Left renal pelvis (tissue), 4 donors: Measurements from ENCODE around the gene LMCD1. TPM values are rescaled to one million over a fixed set of nuclear protein-coding genes. Genes with fewer than 3 reads are reported as not detected.

Experiments
- DNase-seq, 4 donors: peaks; one replicate each; pipeline ENCODE4 v3.0.0-alpha.2; 2013; ENCODE audit warnings: low read depth in 4 of 4, low spot score in 3 of 4
- polyA plus RNA-seq, 4 donors: library from polyadenylated mRNA; unstranded; fragments of 120-200 nt; gene quantifications; one replicate each; pipeline ENCODE4 v1.2.1, GENCODE V29; 2013; ENCODE audit not compliant: insufficient read length in 4 of 4

LMCD1 gene
- polyA plus RNA-seq, 4 donors = 28.0 to 30.0 (median 29.4) TPM

DNA sequence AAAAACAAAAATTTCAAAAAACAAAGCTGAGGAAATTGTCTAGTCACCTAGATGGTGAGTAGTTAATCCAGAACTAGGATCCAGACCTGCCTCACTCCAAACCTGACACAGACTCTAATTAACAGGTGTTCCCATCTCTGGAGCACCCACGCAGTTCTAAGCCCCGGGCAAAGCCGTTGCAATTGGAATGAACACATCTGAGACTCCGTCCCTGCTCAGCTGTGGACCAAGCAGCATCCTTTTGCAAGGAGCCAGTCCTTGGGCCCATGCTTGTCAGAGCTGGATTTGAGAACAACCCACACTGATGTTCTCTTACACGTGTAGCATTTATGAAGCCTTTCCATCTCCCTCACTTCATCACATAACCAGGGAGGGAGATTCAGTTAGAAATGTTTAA lies 54.8 kb downstream of the LMCD1 start:
- no peak for DNase-seq

DNA sequence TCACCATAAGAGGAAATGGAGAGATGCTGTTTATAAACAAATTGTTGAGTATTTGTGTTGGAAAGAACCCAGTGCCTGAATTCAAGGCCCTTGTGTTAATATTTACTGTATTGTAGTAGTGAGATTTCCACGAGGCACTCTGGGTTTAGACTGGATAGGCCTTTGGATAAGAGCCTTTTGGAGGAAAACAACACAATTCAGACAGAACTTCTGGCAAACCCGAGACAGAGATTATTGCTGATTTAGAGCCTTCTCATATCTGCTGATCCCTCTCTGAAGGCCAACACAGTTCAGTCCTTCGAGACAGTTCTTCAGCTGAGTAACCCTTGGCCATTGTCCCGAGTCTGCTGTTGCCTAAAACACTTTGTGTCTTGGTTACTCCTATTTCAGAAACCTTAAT lies 55.7 kb downstream of the LMCD1 start:
- DNase-seq = no peak

DNA sequence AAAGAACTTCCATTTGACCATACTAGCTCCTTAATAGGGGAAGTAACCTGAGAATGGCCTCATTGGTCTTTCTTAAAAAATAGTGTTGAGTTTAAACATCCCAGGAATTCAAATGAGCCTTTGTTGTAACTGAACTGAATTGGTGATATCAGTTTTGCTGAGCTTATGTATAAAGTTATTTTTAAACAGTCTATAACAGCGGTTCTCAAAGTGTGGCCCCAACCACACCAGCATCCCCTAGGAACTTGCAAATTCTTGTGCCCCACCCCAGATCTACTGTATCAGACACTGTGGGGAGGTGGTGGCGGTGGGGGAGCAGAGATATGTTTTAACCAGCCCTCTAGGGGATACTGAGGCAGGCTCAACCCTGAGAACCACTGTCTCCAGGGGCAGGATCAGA lies 57.0 kb downstream of the LMCD1 start:
- DNase-seq = no peak

- no peak for DNase-seq
Observed at GRCh38 chr3:8559351-8559750, 57.7 kb downstream of the LMCD1 start.

DNA sequence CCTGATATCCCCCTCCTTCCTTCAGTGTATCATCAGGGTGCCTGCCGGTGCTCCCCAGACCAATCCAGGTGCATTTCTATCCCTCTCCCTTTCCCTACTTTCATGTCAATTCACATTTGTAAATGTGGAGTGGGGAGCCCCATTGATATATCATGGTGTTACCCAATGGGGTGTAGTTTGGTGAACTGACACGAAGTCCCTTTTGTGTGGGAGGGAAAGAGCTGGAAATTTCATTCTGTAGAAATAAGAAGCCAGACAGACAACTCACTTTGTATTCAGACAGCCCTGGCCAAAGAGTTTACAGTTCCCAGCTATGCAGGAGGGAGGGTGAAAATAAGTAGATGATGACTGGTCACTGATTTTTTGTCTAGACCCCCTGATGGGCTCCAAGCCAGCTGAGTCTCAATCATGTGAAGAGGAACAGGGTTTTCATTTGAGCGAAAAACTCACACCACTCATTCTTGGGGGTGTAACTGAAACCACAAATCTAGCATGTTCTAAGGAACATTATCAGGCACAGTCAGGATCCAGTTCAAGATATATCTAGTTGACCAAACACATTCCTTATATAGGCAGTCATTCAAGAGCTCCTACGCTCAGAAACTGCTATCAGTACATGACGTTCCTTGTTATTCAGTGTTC lies 58.9 kb downstream of the LMCD1 start:
- no peak for DNase-seq

DNA sequence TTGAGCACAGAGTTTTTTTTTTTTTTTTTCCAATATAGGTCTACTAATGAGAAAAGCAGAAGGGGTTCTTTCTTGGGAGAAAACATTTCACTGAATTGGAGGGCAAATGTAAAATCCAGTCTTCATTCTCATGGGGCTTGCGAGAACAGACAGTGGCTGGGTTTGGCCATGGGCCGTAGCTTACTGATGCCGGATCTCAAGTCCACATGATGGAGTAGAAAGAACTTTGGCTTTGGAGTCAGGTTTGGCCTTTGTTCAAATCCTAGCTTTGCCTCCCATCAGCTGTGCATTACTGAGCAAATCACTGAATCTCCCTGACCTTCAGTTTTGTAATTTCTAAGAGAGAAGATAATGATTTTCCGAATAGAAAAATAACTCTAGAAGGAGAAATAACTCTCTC lies 59.7 kb downstream of the LMCD1 start:
- DNase-seq = no peak

- no peak for DNase-seq
Observed at GRCh38 chr3:8562081-8562595, 60.5 kb downstream of the LMCD1 start.

DNA sequence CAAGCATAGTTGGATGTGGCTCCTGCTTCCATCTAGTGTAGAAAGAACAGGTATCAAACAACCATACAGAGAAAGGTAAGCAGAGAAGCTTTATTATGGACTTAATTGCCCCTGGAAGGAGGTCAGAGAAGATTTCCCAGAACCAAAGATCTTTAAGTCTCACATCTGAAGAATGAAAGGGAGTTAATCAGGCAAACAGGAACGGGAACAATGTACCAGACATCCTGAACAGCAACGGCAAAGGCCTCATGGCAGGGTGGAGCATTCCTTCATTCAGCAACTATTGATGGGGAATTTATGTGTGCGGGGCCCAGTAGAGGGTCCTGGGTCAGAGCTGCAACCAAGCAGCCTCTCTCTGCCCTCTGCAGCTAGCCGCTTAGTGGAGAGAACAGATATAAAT lies 61.5 kb downstream of the LMCD1 start:
- no peak for DNase-seq

GRCh38 chr3:8563597-8563996 lies 62.0 kb downstream of the LMCD1 start:
- no peak for DNase-seq

GRCh38 chr3:8565376-8565775 lies 63.8 kb downstream of the LMCD1 start:
- no peak for DNase-seq

GRCh38 chr3:8567784-8568575 lies 66.4 kb downstream of the LMCD1 start:
- no peak for DNase-seq

DNA sequence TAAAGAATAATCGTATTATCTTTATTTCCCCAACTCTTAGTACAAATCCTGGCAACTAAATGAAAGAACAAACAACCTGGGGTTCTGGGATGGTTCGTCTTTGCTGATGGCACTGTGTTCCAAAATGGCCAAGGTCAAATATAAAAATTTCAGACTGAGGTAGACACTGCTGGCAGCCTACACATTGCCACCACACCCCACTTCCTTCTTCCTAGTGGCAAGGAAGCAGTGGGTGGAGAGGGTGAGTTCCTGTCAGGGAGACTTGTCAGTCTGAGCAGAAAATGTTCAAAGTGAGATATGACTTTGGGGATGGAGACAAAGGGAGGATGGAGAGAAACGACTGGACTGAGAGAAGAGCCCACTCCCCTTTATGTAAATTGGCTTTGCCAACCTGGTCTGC lies 69.6 kb downstream of the LMCD1 start:
- DNase-seq = no peak

GRCh38 chr3:8573342-8573926 lies 71.8 kb downstream of the LMCD1 start:
- no peak for DNase-seq

DNA sequence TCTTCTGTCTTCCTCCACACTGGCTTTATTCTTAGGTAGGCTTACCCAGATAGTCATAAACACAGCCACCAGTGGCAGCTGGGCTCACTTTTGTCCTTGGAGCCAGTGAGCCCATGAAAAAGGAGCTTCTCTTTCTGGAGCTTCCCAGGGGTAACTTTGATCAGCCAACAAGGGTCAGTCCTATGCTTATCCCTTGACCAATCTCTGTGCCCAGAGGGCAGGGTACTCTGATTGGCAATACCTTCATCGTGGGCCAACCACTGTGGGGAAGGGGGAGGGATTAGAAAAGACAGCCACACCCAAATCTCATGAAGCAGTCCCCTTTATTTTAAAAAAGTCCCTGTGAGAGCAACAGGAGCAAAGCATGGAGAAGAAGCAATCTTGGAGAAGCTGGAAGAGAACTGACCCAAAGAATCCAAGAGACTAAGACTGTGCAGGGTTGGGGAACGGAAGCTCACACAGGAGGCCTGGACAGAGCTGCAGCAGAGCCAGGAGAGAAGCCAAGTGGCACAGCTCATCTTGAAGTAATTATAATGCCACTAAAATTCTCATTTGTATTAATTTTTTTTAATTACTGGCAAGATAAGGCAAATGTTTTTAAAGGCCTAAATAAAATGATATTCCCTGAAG lies 72.5 kb downstream of the LMCD1 start:
- no peak for DNase-seq

- no peak for DNase-seq
Observed at GRCh38 chr3:8574670-8575322, 73.2 kb downstream of the LMCD1 start.

- DNase-seq = no peak
Observed at GRCh38 chr3:8575364-8576104, 73.9 kb downstream of the LMCD1 start.

DNA sequence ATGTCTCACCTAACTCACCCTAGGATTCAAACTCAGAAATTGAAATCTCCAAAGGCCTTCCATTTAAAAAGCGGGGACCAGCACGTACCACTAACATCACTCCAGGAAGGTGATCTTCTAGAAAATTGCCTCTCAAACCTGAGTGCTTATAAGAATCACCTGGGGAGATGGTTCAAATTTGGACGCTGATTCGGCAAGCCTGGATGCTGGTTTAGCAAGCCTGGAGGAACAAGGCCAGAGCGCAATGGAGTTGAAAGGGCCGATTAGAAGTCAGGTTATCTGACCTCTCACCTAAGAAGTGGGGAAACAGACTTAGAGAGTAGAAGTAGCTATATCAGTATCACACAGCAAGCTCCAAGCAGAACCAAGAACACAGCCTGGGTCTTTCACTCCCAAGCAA lies 74.8 kb downstream of the LMCD1 start:
- no peak for DNase-seq

DNA sequence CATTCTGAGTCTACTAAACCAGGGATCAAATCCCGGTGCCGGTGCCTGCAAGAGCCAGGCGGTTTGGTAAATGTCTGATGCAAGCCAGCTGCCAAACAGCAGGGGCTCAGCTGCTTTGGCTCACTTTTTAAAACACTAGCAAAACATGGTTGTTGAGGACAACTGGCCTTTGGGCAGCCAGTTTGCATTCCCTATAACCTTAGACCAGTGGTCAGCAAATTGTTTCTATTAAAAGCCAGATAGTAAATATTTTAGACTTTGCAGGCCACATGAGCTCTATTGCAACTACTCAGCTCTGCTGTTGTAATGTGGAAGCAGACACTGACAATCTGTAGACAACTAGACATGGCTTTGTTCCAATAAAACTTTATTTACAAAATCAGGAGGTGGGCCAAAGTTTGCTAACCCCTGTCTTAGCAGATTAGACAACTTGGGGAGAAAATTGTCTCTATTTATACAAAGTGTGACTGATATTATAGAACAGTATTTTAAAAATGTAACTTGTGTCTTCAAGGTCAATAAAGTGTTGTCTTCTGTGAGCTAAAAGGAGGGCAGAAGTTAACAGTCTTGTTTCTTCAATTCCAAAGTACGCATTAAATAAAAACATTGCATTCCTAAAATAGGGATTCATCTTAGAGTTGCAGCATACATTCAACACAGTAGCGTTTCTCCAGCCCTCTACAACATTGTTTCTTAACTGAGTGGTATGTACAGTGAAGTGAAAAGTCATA lies 75.4 kb downstream of the LMCD1 start:
- DNase-seq = no peak

DNA sequence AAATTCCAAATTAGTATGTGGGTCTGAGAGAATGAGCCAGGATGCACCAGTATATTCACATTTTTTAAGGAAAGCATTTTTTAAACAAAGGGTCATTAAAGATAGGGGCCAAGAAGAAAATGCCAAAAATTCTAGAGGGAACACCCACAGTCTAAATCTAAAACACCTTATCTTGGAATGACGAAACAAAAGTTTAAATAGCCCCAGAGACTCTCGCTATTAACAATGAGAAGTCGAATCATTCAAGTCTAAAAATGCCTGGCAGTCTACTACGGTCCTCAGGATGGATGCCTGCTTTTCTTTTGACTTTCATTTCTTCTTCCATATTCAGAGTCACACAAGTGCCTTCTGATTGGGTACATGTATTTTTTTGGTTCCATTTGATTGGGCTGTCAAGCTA lies 76.7 kb downstream of the LMCD1 start:
- no peak for DNase-seq

DNA sequence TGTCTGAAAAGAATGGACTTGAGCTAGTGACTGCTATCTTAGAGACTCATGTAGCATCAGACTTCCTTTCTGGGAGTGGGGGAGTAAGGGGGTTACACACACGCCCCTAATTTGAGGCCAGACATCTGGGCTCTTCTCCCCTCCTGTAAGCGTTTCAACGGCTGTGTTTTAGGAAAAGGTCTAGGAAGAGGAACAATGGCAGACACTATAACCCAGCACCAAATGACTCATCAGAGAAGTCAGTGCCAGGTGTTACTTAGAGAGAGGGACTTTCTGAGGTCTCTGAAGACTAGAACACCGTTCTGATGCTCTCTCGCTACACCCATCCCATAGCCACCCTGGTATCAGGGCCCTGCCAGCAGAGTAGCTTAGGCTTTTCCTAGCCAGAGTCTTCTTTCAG lies 77.5 kb downstream of the LMCD1 start:
- DNase-seq = no peak
